ENCODE measurements around the gene MYOM1.

DNA sequence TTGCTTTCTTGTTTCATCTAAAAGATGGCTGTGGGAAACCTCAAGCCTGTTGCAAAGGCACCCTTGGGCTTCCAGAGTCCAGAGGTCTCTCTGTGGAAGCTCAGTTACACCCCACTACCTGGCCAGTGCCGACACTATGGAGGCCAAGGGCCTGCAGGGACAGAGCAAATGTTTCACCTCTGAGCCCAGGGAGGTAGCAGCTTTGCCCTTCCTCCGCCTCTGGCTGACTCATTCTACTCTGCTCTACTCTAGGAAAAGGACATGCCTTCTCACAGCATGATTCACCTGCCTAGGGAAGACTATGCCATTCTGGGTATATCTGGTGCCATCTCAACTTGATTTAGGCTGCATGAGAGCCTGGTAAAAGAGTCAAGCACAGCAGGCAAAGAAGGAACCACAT lies 12.2 kb downstream of the MYOM1 start:
- TF ChIP-seq, protein P1, sequence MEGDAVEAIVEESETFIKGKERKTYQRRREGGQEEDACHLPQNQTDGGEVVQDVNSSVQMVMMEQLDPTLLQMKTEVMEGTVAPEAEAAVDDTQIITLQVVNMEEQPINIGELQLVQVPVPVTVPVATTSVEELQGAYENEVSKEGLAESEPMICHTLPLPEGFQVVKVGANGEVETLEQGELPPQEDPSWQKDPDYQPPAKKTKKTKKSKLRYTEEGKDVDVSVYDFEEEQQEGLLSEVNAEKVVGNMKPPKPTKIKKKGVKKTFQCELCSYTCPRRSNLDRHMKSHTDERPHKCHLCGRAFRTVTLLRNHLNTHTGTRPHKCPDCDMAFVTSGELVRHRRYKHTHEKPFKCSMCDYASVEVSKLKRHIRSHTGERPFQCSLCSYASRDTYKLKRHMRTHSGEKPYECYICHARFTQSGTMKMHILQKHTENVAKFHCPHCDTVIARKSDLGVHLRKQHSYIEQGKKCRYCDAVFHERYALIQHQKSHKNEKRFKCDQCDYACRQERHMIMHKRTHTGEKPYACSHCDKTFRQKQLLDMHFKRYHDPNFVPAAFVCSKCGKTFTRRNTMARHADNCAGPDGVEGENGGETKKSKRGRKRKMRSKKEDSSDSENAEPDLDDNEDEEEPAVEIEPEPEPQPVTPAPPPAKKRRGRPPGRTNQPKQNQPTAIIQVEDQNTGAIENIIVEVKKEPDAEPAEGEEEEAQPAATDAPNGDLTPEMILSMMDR (IDR thresholded peaks at IDR 0.05; ENCODE audit: insufficient read depth, low read depth, low read length) = no peak
- no peak for TF ChIP-seq EZH2 (IDR thresholded peaks at IDR 0.05; ENCODE audit: insufficient read depth, low read length)

Data from astrocyte (in vitro differentiated cells and primary cell).